H1 (cell line): ENCODE data around the gene LDLRAD4. TPM values are rescaled to one million over a fixed set of nuclear protein-coding genes. Genes with fewer than 3 reads are reported as not detected.

Experiments used
- E2F6 ChIP-seq: IDR thresholded peaks from 2 replicates; pipeline ENCODE4 v1.6.1; 2012; ENCODE audit warnings: inconsistent platforms
- JUN ChIP-seq: IDR thresholded peaks from 2 replicates; pipeline ENCODE4 v1.6.1; 2011; ENCODE audit warnings: low read depth, mild to moderate bottlenecking, improper control_type of control experiment, low read length
- JUND ChIP-seq: IDR thresholded peaks from 2 replicates; pipeline ENCODE4 v1.6.1; 2011; ENCODE audit warnings: mild to moderate bottlenecking, improper control_type of control experiment, low read length
- KDM1A ChIP-seq: fragments of 200-600, 300-600 bp; sonication (generic); IDR thresholded peaks from 2 replicates; pipeline ENCODE4 v1.7.1; 2016; ENCODE audit warnings: mild to moderate bottlenecking, low read length, borderline replicate concordance
- KDM4A ChIP-seq: IDR thresholded peaks from one replicate; pipeline ENCODE4 v1.7.1; 2012; ENCODE audit warnings: low read depth, mild to moderate bottlenecking, moderate library complexity, low read length, inconsistent platforms; ENCODE audit not compliant: severe bottlenecking
- RNF2 ChIP-seq: fragments of 200-900, 300-1000 bp; sonication (generic); IDR thresholded peaks from 2 replicates; pipeline ENCODE4 v1.7.1; 2016; ENCODE audit warnings: borderline replicate concordance, low read depth, mild to moderate bottlenecking, antibody characterized with exemption, low read length; ENCODE audit not compliant: poor library complexity, severe bottlenecking; ENCODE audit errors: missing control alignments
- RXRA ChIP-seq: IDR thresholded peaks from 2 replicates; pipeline ENCODE4 v1.6.1; 2011; ENCODE audit warnings: low read depth, mild to moderate bottlenecking, low read length, moderate library complexity; ENCODE audit not compliant: insufficient read depth
- polyA plus RNA-seq, 7 experiments: library from polyadenylated mRNA; depleted of rRNA in 3 of 7; stranded (reverse) in 5 of 7; unstranded in 2 of 7; fragments of >200 nt in 5 of 7; fragments of 200-250 nt in 2 of 7; gene quantifications; 1 replicate in 5 of 7; 2 replicates in 1 of 7; 4 replicates in 1 of 7; pipeline versions ENCODE4 v1.2.1 to v1.2.3, GENCODE V29; 2011 to 2013; ENCODE audit warnings: missing spikeins in 2 of 7, mixed read lengths in 2 of 7
- total RNA-seq: library from RNA; stranded (reverse); fragmentation: NEBNext Ultra II Directional; extraction: Animal tissue kit (Norgen Biotek cat#: 25700); gene quantifications from 2 replicates; pipeline ENCODE4 v1.2.1, GENCODE V29; 2021
- TF ChIP-seq, protein P1 (sequence below): fragments of 300-600 bp; sonication (generic); IDR thresholded peaks from 2 replicates; pipeline ENCODE4 v1.7.1; 2012; ENCODE audit warnings: low read length, moderate library complexity, mild to moderate bottlenecking, inconsistent platforms; ENCODE audit not compliant: insufficient replicate concordance

Gene LDLRAD4
- total and polyA plus RNA-seq, 2 of the 8 experiments (the other 6 are each of a cell fraction or from before 2014, with no cell fraction given): 0.77 to 1.4 TPM

- TF ChIP-seq, protein P1, sequence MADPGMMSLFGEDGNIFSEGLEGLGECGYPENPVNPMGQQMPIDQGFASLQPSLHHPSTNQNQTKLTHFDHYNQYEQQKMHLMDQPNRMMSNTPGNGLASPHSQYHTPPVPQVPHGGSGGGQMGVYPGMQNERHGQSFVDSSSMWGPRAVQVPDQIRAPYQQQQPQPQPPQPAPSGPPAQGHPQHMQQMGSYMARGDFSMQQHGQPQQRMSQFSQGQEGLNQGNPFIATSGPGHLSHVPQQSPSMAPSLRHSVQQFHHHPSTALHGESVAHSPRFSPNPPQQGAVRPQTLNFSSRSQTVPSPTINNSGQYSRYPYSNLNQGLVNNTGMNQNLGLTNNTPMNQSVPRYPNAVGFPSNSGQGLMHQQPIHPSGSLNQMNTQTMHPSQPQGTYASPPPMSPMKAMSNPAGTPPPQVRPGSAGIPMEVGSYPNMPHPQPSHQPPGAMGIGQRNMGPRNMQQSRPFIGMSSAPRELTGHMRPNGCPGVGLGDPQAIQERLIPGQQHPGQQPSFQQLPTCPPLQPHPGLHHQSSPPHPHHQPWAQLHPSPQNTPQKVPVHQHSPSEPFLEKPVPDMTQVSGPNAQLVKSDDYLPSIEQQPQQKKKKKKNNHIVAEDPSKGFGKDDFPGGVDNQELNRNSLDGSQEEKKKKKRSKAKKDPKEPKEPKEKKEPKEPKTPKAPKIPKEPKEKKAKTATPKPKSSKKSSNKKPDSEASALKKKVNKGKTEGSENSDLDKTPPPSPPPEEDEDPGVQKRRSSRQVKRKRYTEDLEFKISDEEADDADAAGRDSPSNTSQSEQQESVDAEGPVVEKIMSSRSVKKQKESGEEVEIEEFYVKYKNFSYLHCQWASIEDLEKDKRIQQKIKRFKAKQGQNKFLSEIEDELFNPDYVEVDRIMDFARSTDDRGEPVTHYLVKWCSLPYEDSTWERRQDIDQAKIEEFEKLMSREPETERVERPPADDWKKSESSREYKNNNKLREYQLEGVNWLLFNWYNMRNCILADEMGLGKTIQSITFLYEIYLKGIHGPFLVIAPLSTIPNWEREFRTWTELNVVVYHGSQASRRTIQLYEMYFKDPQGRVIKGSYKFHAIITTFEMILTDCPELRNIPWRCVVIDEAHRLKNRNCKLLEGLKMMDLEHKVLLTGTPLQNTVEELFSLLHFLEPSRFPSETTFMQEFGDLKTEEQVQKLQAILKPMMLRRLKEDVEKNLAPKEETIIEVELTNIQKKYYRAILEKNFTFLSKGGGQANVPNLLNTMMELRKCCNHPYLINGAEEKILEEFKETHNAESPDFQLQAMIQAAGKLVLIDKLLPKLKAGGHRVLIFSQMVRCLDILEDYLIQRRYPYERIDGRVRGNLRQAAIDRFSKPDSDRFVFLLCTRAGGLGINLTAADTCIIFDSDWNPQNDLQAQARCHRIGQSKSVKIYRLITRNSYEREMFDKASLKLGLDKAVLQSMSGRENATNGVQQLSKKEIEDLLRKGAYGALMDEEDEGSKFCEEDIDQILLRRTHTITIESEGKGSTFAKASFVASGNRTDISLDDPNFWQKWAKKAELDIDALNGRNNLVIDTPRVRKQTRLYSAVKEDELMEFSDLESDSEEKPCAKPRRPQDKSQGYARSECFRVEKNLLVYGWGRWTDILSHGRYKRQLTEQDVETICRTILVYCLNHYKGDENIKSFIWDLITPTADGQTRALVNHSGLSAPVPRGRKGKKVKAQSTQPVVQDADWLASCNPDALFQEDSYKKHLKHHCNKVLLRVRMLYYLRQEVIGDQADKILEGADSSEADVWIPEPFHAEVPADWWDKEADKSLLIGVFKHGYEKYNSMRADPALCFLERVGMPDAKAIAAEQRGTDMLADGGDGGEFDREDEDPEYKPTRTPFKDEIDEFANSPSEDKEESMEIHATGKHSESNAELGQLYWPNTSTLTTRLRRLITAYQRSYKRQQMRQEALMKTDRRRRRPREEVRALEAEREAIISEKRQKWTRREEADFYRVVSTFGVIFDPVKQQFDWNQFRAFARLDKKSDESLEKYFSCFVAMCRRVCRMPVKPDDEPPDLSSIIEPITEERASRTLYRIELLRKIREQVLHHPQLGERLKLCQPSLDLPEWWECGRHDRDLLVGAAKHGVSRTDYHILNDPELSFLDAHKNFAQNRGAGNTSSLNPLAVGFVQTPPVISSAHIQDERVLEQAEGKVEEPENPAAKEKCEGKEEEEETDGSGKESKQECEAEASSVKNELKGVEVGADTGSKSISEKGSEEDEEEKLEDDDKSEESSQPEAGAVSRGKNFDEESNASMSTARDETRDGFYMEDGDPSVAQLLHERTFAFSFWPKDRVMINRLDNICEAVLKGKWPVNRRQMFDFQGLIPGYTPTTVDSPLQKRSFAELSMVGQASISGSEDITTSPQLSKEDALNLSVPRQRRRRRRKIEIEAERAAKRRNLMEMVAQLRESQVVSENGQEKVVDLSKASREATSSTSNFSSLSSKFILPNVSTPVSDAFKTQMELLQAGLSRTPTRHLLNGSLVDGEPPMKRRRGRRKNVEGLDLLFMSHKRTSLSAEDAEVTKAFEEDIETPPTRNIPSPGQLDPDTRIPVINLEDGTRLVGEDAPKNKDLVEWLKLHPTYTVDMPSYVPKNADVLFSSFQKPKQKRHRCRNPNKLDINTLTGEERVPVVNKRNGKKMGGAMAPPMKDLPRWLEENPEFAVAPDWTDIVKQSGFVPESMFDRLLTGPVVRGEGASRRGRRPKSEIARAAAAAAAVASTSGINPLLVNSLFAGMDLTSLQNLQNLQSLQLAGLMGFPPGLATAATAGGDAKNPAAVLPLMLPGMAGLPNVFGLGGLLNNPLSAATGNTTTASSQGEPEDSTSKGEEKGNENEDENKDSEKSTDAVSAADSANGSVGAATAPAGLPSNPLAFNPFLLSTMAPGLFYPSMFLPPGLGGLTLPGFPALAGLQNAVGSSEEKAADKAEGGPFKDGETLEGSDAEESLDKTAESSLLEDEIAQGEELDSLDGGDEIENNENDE: no peak
- TF ChIP-seq KDM1A: no peak
- TF ChIP-seq RXRA: no peak
- no peak for TF ChIP-seq RNF2
- TF ChIP-seq JUN: no peak
- no peak for TF ChIP-seq JUND
- no peak for TF ChIP-seq KDM4A
- no peak for TF ChIP-seq E2F6
These were observed 298.3 kb downstream of the LDLRAD4 start (continued) for GRCh38 chr18:13516855-13517254.
